IPS DF 6.9 (cell line): ENCODE measurements around the gene TTYH1.
"Not testable (repeated sequence)": the region's sequence is repeated elsewhere in the genome, so short reads cannot be mapped to it uniquely, and the experiment has no call there.

Experiments
- DNase-seq: peaks from one replicate; pipeline ENCODE4 v3.0.0-alpha.2; 2013; ENCODE audit warnings: low read depth, low spot score
- H3K27ac ChIP-seq: one replicate; pipeline ENCODE4 v1.5.1; 2013; ENCODE audit warnings: low read length, control low read depth
- H3K27me3 ChIP-seq: 2 replicates; pipeline ENCODE4 v1.6.1; 2013; ENCODE audit warnings: mild to moderate bottlenecking, low read length; ENCODE audit not compliant: control insufficient read depth, insufficient read depth
- H3K36me3 ChIP-seq: 2 replicates; pipeline ENCODE4 v1.6.1; 2013; ENCODE audit warnings: low read length; ENCODE audit not compliant: control insufficient read depth, insufficient read depth
- H3K4me1 ChIP-seq: 2 replicates; pipeline ENCODE4 v1.6.1; 2013; ENCODE audit warnings: low read length; ENCODE audit not compliant: control insufficient read depth, insufficient read depth
- H3K4me3 ChIP-seq: 2 replicates; pipeline ENCODE4 v1.5.1; 2013; ENCODE audit warnings: mild to moderate bottlenecking, low read length
- H3K9me3 ChIP-seq: 2 replicates; pipeline ENCODE4 v1.6.1; 2013; ENCODE audit warnings: low read length, inconsistent platforms; ENCODE audit not compliant: control insufficient read depth, insufficient read depth
- WGBS: extraction: QIAGEN DNeasy Blood & Tissue Kit; methylation state at CpG from one replicate; pipeline ENCODE4 v1.1.7; 2013; ENCODE audit warnings: mixed read lengths, missing lambda C conversion rate; ENCODE audit not compliant: insufficient read length, insufficient coverage; 5-methylcytosine and 5-hydroxymethylcytosine counted together

The TTYH1 gene

GRCh38 chr19:54461210-54461609, 45.9 kb downstream of the TTYH1 start:
- Histone ChIP-seq H3K4me1 (no peaks in the 10 kb centered on the region; the same call in 1 of the 2 replicates), H3K27me3 (no peaks in the 10 kb centered on the region), H3K27ac (no peak overlapping the region), H3K9me3 (no peaks in the 10 kb centered on the region), H3K36me3 (peaks cover 39% of the 10 kb centered on the region), H3K4me3 (no peak overlapping the region)
- DNase-seq, result no peak
- no CpG with 5 or more reads among the region's 27 CpGs for WGBS

- Histone ChIP-seq H3K4me3 (no peak overlapping the region), H3K27me3 (no peaks in the 10 kb centered on the region), H3K36me3 (peaks cover 35% of the 10 kb centered on the region), H3K9me3 (no peaks in the 10 kb centered on the region), H3K27ac (no peak overlapping the region), H3K4me1 (no peaks in the 10 kb centered on the region; the same call in 1 of the 2 replicates)
- no peak for DNase-seq
- WGBS, result no CpG with 5 or more reads among the region's 3 CpGs
Observed at GRCh38 chr19:54461613-54462012, 46.3 kb downstream of the TTYH1 start.

GRCh38 chr19:54462047-54462654, 46.9 kb downstream of the TTYH1 start:
- H3K4me3 ChIP-seq, result no peak overlapping the region
- no peak for DNase-seq
- no peaks in the 10 kb centered on the region for H3K27me3 ChIP-seq
- H3K9me3 ChIP-seq, result no peaks in the 10 kb centered on the region
- no peaks in the 10 kb centered on the region; the same call in 1 of the 2 replicates for H3K4me1 ChIP-seq
- no peak overlapping the region for H3K27ac ChIP-seq
- no CpG with 5 or more reads among the region's 15 CpGs for WGBS
- H3K36me3 ChIP-seq, result peaks cover 29% of the 10 kb centered on the region

GRCh38 chr19:54462655-54463530, 47.6 kb downstream of the TTYH1 start:
- no peak for DNase-seq
- Histone ChIP-seq H3K4me3 (peak overlapping the region; percentile 73; the same call in 1 of the 2 replicates), H3K9me3 (no peaks in the 10 kb centered on the region), H3K27me3 (no peaks in the 10 kb centered on the region), H3K36me3 (peaks cover 24% of the 10 kb centered on the region), H3K27ac (no peak overlapping the region), H3K4me1 (no peaks in the 10 kb centered on the region; the same call in 1 of the 2 replicates)
- no CpG with 5 or more reads among the region's 91 CpGs for WGBS

GRCh38 chr19:54463531-54464043, 48.3 kb downstream of the TTYH1 start, which contains the start of gene LENG9:
LENG9 (minus strand) TSS chr19:54463778; CDS start chr19:54463526, 252 bp downstream.
- WGBS, result no CpG with 5 or more reads among the region's 41 CpGs
- peak within 1 kb of the TSS; percentile 73 for H3K4me3 ChIP-seq
- peak; percentile 91 for DNase-seq

GRCh38 chr19:54464044-54464629, 48.9 kb downstream of the TTYH1 start:
- WGBS, result no CpG with 5 or more reads among the region's 26 CpGs
- Histone ChIP-seq H3K27me3 (no peaks in the 10 kb centered on the region), H3K4me1 (no peaks in the 10 kb centered on the region; the same call in 1 of the 2 replicates), H3K27ac (no peak overlapping the region), H3K36me3 (peaks cover 12% of the 10 kb centered on the region; the same call in 1 of the 2 replicates), H3K4me3 (peak overlapping the region; percentile 70; the same call in 1 of the 2 replicates), H3K9me3 (no peaks in the 10 kb centered on the region)
- peak; percentile 93 for DNase-seq

More at GRCh38 chr19:54463531-54464043, 48.3 kb downstream of the TTYH1 start, which contains the start of gene LENG9:
- no peaks in the 10 kb centered on the region for H3K27me3 ChIP-seq
- no peaks in the 10 kb centered on the region; the same call in 1 of the 2 replicates for H3K4me1 ChIP-seq
- H3K27ac ChIP-seq, result no peak within 1 kb of the TSS
- H3K9me3 ChIP-seq, result no peaks in the 10 kb centered on the region
- H3K36me3 ChIP-seq, result peaks cover 18% of the 10 kb centered on the region

- DNase-seq, result no peak
- no peaks in the 10 kb centered on the region for H3K9me3 ChIP-seq
- no CpG with 5 or more reads among the region's 87 CpGs for WGBS
- peak overlapping the region; percentile 70; the same call in 1 of the 2 replicates for H3K4me3 ChIP-seq
- H3K36me3 ChIP-seq, result peaks cover 12% of the 10 kb centered on the region; the same call in 1 of the 2 replicates
- H3K27me3 ChIP-seq, result no peaks in the 10 kb centered on the region
- H3K27ac ChIP-seq, result no peak overlapping the region
- H3K4me1 ChIP-seq, result no peaks in the 10 kb centered on the region; the same call in 1 of the 2 replicates
Observed at GRCh38 chr19:54464630-54465425, 49.6 kb downstream of the TTYH1 start.

GRCh38 chr19:54465426-54466109, 50.3 kb downstream of the TTYH1 start:
- Histone ChIP-seq H3K4me1 (no peaks in the 10 kb centered on the region; the same call in 1 of the 2 replicates), H3K9me3 (no peaks in the 10 kb centered on the region), H3K4me3 (no peak overlapping the region; the same call in 1 of the 2 replicates), H3K36me3 (peaks cover 8% of the 10 kb centered on the region; the same call in 1 of the 2 replicates), H3K27ac (no peak overlapping the region), H3K27me3 (peaks cover 2% of the 10 kb centered on the region; the same call in 1 of the 2 replicates)
- no peak for DNase-seq
- no CpG with 5 or more reads among the region's 49 CpGs for WGBS

GRCh38 chr19:54466110-54466480, 50.8 kb downstream of the TTYH1 start:
- H3K36me3 ChIP-seq, H3K9me3 ChIP-seq, H3K4me3 ChIP-seq, DNase-seq, H3K27ac ChIP-seq, H3K27me3 ChIP-seq, H3K4me1 ChIP-seq: not testable (repeated sequence)
- no CpG with 5 or more reads among the region's 14 CpGs for WGBS
